ENCODE data around the gene BTAF1.

GRCh38 chr10:91919651-91920050 is 3.9 kb upstream of the BTAF1 start:
- no peak for TF ChIP-seq POLR2A (IDR thresholded peaks at IDR 0.05; ENCODE audit: low read length)
- TF ChIP-seq GATA1 (IDR thresholded peaks at IDR 0.05; ENCODE audit: low read depth, low read length) = no peak

Data from erythroblast (primary cell).